ENCODE measurements around the gene MTERF2. TPM values are rescaled to one million over a fixed set of nuclear protein-coding genes. Genes with fewer than 3 reads are reported as not detected.

The MTERF2 gene
- 4.5 and 4.8 TPM in 2 replicates for total RNA-seq

GRCh38 chr12:106986625-106987389, at the start of gene MTERF2:
Gene MTERF2 (minus strand): TSS chr12:106987146. CDS start chr12:106978714, 8,432 bp downstream.

GRCh38 chr12:106955377-106956047, 31.4 kb downstream of the MTERF2 start, which contains the start of gene TMEM263:
Gene TMEM263 (plus strand): TSS chr12:106955907. CDS start chr12:106967117, 11,210 bp downstream.

Other genes starting within 250 kb of the MTERF2 start
- 8.8 and 11.9 TPM in 2 replicates for gene RIC8B, start 212.5 kb downstream of the MTERF2 start, total RNA-seq
- gene TMEM263, start 31.2 kb downstream of the MTERF2 start, total RNA-seq: 105 and 132 TPM in 2 replicates
- 8.6 and 10.8 TPM in 2 replicates for gene CRY1, start 106.4 kb upstream of the MTERF2 start, total RNA-seq